Prostate gland (tissue), 2 donors: ENCODE measurements around the gene MIA. TPM values are rescaled to one million over a fixed set of nuclear protein-coding genes. Genes with fewer than 3 reads are reported as not detected.
"Not testable (repeated sequence)": the region's sequence is repeated elsewhere in the genome, so short reads cannot be mapped to it uniquely, and the experiment has no call there.

Experiments
- DNase-seq: peaks from one replicate; pipeline ENCODE4 v3.0.0-alpha.2; 2019; ENCODE audit warnings: low spot score
- H3K27ac ChIP-seq, 2 donors: fragments of 200-600 bp; sonication (generic); 2 replicates each; pipeline ENCODE4 v1.5.1; 2017 to 2019
- H3K27me3 ChIP-seq: fragments of 200-600 bp; sonication (generic); replicated peaks from 2 replicates; pipeline ENCODE4 v1.5.1; 2019; ENCODE audit not compliant: insufficient read depth
- H3K36me3 ChIP-seq, 2 donors: fragments of 200-600 bp; sonication (generic); 1 replicate in 1 of 2; 2 replicates in 1 of 2; pipeline versions ENCODE4 v1.5.1 to v1.8.1; 2017 to 2019
- H3K4me1 ChIP-seq: fragments of 200-600 bp; sonication (generic); replicated peaks from 2 replicates; pipeline ENCODE4 v1.5.1; 2019
- H3K4me3 ChIP-seq, 2 donors: fragments of 200-600 bp; sonication (generic); 2 replicates each; pipeline ENCODE4 v1.5.1; 2017 to 2019
- H3K9me3 ChIP-seq: fragments of 200-600 bp; sonication (generic); 2 replicates; pipeline ENCODE4 v1.5.1; 2017
- POLR2A ChIP-seq: fragments of 450-650 bp; IDR thresholded peaks from one replicate; pipeline ENCODE4 v1.6.1; 2016; ENCODE audit warnings: antibody characterized with exemption, mild to moderate bottlenecking
- POLR2AphosphoS5 ChIP-seq: sonication (generic); formaldehyde crosslinking; IDR thresholded peaks from one replicate; pipeline ENCODE4 v1.6.1; 2017; ENCODE audit warnings: antibody characterized with exemption
- WGBS: methylation state at CpG from one replicate; pipeline ENCODE4 v1.1.5; 2018; 5-methylcytosine and 5-hydroxymethylcytosine counted together
- intact Hi-C: fragments of 100-400 bp; cut with DNase I; formaldehyde crosslinking; loops from one replicate; pipeline ENCODE4 v1.14.2; 2022
- total RNA-seq, 2 donors: library from RNA; depleted of rRNA; stranded (reverse); fragments of >200 nt; gene quantifications; one replicate each; pipeline ENCODE4 v1.1.0, GENCODE V29; 2016
- TF ChIP-seq, protein P1 (sequence below), 4 experiments: fragments of 200-600 bp in 2 of 4; fragments of 450-650 bp in 2 of 4; sonication (generic) in 2 of 4; IDR thresholded peaks; 1 replicate in 3 of 4; 2 replicates in 1 of 4; pipeline ENCODE4 v1.5.1; 2016 to 2019; ENCODE audit warnings: antibody characterized with exemption in 4 of 4, mild to moderate bottlenecking in 2 of 4, moderate library complexity in 2 of 4

Gene MIA
- total RNA-seq, 2 donors from 2014 or later = 2.7 to 5.0 TPM

DNA sequence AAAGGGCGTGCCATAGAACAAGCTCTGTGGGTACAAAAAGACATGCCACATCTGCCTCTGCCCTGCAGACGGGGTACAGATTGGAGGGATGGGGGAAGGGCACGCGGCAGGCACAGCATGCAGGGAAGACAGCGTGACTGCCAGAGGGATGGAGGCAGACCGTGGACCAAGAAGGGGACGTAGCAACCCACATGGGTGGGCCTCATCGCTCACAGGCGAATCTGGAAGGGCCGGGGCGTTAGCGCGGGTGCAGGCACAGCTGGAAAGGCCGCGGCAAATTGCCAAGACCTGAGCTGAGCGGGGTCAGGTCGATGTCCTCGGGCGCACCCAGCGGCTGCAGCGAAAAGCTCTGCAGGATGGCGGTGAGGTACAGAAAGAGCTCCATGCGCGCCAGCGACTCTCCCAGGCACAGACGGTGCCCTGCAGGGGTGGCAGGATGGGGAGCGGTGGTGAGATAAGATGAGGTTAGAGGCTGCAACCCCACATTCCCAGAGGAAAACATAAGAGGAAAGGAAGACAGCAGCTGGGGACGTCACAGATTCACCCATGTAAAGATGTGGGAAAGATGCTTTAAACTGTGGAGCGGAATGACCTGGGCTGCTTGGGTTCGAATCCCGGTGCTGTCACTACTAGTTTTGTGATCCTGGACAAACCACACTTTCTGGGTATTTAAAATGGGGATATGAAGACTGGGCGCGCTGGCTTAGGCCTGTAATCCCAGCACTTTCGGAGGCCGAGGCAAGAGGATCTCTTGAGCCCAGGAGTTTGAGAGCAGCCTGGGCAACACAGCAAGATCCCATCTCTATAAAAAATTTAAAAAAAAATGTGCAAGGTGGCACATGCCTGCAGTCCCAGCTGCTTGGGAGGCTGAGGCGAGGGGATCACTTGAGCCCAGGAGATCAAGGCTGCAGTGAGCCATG is 43.4 kb downstream of the MIA start:
- peak overlapping the region in 1 of 2 donors; percentile 9 for H3K4me3 ChIP-seq
- H3K27ac ChIP-seq = peak overlapping the region in 1 of 2 donors; percentile 24
- DNase-seq = not testable (repeated sequence)

DNA sequence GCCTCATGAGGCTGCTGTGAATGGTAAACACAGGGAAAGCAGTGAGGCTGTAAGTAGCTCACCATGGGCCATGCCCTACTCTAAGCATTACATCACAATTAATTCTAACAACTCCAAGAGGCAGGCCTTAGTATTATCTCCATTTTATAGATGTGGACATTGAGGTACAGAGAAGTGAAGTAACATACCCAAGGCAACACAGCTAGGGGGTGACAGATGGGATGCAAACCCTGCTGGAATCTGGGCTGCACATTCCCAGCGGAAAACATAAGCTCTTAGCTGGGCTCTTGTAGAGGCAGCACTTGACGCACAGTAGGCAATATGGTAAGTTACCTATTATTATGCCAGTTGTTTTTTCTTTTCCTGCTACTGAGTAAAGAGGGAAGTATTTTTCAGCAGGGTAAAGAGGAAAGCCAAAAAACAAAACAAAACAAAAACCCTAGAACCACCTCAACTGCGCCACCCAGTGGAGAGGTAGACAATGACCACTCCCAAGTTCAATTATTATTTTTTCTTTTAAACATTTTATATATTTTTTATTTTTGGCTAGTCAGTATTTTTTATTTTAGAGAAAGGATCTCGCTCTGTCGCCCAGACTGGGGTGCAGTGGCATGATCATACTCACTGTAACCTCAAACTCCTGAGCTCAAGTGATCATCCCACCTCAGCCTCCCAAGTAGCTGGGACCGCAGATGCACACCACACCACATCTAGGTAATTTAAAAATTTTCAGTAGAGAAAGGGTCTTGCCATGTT is 44.3 kb downstream of the MIA start:
- not testable (repeated sequence) for DNase-seq, H3K36me3 ChIP-seq, H3K9me3 ChIP-seq, H3K4me3 ChIP-seq, H3K27me3 ChIP-seq, H3K4me1 ChIP-seq
- H3K27ac ChIP-seq = peak overlapping the region in 1 of 2 donors; percentile 24
- intact Hi-C loops = loop anchor here (5.0 kb wide), 1 partner anchor 157 kb away; no protein-coding TSS in a partner anchor
- 54% methylated on average over 6 of the region's 6 CpGs for WGBS
- peak; percentile 41 for TF ChIP-seq POLR2AphosphoS5
- TF ChIP-seq, protein P1, sequence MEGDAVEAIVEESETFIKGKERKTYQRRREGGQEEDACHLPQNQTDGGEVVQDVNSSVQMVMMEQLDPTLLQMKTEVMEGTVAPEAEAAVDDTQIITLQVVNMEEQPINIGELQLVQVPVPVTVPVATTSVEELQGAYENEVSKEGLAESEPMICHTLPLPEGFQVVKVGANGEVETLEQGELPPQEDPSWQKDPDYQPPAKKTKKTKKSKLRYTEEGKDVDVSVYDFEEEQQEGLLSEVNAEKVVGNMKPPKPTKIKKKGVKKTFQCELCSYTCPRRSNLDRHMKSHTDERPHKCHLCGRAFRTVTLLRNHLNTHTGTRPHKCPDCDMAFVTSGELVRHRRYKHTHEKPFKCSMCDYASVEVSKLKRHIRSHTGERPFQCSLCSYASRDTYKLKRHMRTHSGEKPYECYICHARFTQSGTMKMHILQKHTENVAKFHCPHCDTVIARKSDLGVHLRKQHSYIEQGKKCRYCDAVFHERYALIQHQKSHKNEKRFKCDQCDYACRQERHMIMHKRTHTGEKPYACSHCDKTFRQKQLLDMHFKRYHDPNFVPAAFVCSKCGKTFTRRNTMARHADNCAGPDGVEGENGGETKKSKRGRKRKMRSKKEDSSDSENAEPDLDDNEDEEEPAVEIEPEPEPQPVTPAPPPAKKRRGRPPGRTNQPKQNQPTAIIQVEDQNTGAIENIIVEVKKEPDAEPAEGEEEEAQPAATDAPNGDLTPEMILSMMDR (IDR thresholded peaks at IDR 0.05) = peak; percentile 73 to 89 (median 83)

More for the DNA sequence above, 43.4 kb downstream of the MIA start:
- H3K27me3 ChIP-seq, H3K36me3 ChIP-seq, intact Hi-C loops, H3K4me1 ChIP-seq, H3K9me3 ChIP-seq: not testable (repeated sequence)
- TF ChIP-seq, protein P1 (IDR thresholded peaks at IDR 0.05) = peak in 2 of 4 experiments; percentile 37 to 39
- WGBS = 30% methylated on average over 25 of the region's 36 CpGs

DNA sequence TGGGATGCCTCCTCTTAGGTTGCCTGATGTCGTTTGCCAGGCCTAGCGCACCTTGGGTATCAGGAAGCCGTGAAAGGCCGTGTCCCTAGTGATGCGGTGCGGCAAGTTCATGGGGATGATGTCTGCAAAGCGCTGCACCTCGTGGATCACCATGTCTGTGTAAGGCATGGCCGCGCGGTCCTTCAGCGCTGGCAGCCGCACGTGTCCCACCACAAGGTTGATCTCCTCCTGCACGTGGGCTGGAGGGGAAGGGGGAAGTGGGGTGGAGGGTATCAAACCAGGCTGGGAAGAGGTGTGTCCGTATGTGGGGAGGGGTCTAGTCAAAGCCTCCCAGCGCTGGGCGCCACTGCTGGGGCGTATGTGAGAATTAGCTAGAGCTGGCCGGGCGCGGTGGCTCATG is 46.8 kb downstream of the MIA start:
- DNase-seq = no peak
- Histone ChIP-seq H3K4me1 (peaks cover 3% of the 10 kb centered on the region), H3K27me3 (no peaks in the 10 kb centered on the region), H3K27ac (peak overlapping the region; percentile 50 to 74), H3K4me3 (no peak overlapping the region), H3K9me3 (no peaks in the 10 kb centered on the region), H3K36me3 (no peaks in the 10 kb centered on the region)
- 91% methylated on average over 22 of the region's 22 CpGs for WGBS
- TF ChIP-seq POLR2A (no peak), POLR2AphosphoS5 (no peak)
- TF ChIP-seq, protein P1 (IDR thresholded peaks at IDR 0.05) = no peak
- intact Hi-C loops = loop anchor here (5.0 kb wide), 1 partner anchor 160 kb away; no protein-coding TSS in a partner anchor

DNA sequence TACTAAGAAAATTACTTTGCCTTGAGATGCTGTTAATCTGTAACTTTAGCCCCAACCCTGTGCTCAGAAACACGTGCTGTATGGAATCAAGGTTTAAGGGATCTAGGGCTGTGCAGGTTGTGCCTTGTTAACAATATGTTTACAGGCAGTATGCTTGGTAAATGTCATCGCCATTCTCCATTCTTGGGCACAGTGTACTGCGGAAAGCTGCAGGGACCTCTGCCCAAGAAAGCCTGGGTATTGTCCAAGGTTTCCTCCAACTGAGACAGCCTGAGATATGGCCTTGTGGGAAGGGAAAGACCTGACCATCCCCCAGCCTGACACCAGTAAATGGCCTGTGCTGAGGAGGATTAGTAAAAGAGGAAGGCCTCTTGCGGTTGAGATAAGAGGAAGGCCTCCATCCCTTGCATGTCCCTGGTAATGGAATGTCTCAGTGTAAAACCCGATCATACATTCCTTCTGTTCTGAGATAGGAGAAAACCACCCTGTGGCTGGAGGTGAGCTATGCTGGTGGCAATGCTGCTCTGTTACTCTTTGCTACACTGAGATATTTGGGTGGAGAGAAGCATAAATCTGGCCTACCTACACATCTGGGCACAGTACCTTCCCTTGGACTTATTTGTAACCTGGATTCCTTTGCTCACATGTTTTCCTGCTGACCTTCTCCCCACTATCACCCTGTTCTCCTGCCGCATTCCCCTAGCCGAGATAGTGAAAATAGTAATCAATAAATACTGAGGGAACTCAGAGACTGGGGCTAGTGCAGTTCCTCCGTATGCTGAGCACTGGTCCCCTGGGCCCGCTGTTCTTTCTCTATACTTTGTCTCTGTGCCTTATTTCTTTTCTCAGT is 47.6 kb downstream of the MIA start:
- not testable (repeated sequence) for H3K36me3 ChIP-seq, H3K27me3 ChIP-seq, H3K4me1 ChIP-seq, DNase-seq, H3K9me3 ChIP-seq, H3K4me3 ChIP-seq
- H3K27ac ChIP-seq = peak overlapping the region; percentile 50 to 74
- intact Hi-C loops = loop anchor here (5.0 kb wide), 1 partner anchor 161 kb away; no protein-coding TSS in a partner anchor
- 49% methylated on average over 9 of the region's 9 CpGs for WGBS
- peak; percentile 79 for TF ChIP-seq POLR2AphosphoS5

DNA sequence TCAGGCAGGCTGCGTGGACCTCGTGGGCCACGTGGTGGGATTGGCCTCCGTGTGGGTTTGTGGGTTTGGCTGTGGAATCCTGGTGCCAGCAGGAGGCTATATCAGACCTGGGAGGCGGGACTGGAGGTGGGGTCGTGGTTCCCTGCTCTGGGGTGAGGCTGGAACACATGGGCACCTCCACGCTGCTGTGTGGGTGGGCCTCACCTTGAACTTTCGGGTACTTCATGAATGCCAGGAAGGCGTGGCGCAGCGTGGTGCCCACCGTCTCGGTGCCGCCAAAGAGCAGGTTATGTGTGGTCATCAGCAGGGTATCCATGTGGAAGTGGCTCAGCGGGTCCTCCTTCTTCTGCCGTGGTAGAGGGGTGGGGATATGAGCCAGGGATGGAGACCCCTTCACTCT is 49.6 kb downstream of the MIA start:
- not testable (repeated sequence) for H3K27ac ChIP-seq, H3K4me1 ChIP-seq, H3K36me3 ChIP-seq, H3K9me3 ChIP-seq, DNase-seq, H3K27me3 ChIP-seq, H3K4me3 ChIP-seq
- 90% methylated on average over 16 of the region's 16 CpGs for WGBS
- intact Hi-C loops = loop anchor here (5.0 kb wide), 1 partner anchor 163 kb away; no protein-coding TSS in a partner anchor

DNA sequence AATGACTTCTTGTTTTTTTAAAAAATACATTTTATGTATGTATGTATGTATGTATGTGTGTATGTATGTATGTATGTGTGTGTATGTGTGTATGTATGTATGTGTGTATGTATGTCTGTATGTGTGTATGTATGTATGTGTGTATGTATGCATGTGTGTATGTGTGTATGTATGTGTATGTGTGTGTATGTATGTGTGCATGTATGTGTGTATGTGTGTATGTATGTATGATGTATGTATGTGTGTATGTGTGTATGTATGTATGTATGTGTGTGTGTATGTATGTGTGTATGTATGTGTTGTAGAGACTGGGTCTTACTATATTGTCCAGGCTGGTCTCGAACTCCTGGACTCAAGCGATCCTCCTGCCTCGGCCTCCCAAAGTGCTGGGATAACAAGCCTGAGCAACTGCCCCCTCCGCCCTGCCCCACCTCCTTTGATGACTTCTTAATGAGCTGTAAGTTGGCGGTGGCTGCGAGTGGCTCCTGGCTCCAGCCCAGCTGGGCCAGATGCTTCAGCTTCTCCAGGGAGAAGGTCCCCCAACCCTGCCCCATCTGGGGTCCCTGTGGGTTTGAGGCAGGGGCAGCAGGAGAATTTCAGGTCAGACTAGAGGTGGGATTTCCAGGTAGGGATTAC is 50.3 kb downstream of the MIA start:
- DNase-seq, intact Hi-C loops, H3K9me3 ChIP-seq, H3K36me3 ChIP-seq, H3K27me3 ChIP-seq, H3K27ac ChIP-seq, H3K4me3 ChIP-seq, H3K4me1 ChIP-seq: not testable (repeated sequence)
- WGBS = 97% methylated on average over 4 of the region's 6 CpGs

DNA sequence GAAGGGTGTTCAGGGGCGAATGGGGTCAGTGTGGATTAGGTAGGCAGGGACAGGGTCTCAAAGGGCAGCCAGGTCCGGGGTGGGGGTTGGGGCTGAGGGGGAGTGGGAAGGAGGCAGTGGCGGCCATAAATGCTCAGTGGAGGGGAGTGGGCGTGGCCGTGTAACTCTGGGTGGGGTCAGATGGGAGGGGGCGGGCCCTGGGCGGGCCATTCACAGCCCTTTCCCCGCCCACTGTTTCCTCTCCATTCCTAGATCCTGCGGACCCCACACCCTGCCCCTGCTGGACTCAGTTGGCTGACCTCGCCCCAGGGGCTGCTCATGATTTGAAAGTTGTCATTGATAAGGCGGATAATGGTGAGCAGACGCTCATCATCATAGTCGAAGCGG is 51.0 kb downstream of the MIA start:
- DNase-seq, H3K36me3 ChIP-seq, intact Hi-C loops, H3K4me1 ChIP-seq, H3K27me3 ChIP-seq, H3K27ac ChIP-seq, H3K4me3 ChIP-seq, H3K9me3 ChIP-seq: not testable (repeated sequence)
- 82% methylated on average over 8 of the region's 14 CpGs for WGBS
